ENCODE results near the gene SEMA7A.
A peak's percentile ranks its signal among the peaks of the same experiment; 100 is the strongest.
"Not testable (repeated sequence)": the region's sequence is repeated elsewhere in the genome, so short reads cannot be mapped to it uniquely, and the experiment has no call there.

SEMA7A gene

DNA sequence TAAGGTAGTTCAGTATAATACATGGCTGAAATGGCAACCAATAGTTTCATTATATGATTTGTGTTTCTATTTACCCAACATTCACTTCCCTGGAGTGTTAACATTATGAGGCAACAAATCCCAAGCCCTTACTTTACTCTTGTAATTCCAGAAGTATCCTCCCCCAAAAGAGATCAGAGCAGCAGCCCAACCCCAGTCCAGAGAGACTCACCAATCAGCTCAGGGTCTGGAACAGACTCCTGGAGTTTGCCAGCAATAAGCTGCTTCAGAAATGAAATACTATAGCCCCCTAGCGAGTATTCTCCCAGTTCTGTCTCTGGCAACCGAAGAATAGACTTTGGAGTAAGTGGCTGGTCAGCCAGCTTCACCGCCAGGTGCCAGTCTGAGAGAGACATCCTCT is 24.7 kb upstream of the SEMA7A start:
- Histone ChIP-seq H3K4me3 (IDR thresholded peaks at IDR 0.05; ENCODE audit: insufficient read depth, low read depth, low read length) (no peak overlapping the region), H3K36me3 (ENCODE audit: insufficient read depth) (no peaks in the 10 kb centered on the region), H3K79me2 (ENCODE audit: insufficient read depth, low read depth) (peaks cover 17% of the 10 kb centered on the region; the same call in 1 of the 2 replicates), H2AFZ (ENCODE audit: low read depth) (no peak overlapping the region), H3K4me2 (no peak overlapping the region), H4K20me1 (ENCODE audit: insufficient read depth) (no peaks in the 10 kb centered on the region), H3K4me1 (ENCODE audit: low read depth, poor library complexity, severe bottlenecking) (peaks cover 51% of the 10 kb centered on the region), H3K9ac (no peak overlapping the region), H3K27me3 (ENCODE audit: insufficient read depth, low read depth) (no peaks in the 10 kb centered on the region), H3K27ac (no peak overlapping the region)
- TF ChIP-seq, protein P1, sequence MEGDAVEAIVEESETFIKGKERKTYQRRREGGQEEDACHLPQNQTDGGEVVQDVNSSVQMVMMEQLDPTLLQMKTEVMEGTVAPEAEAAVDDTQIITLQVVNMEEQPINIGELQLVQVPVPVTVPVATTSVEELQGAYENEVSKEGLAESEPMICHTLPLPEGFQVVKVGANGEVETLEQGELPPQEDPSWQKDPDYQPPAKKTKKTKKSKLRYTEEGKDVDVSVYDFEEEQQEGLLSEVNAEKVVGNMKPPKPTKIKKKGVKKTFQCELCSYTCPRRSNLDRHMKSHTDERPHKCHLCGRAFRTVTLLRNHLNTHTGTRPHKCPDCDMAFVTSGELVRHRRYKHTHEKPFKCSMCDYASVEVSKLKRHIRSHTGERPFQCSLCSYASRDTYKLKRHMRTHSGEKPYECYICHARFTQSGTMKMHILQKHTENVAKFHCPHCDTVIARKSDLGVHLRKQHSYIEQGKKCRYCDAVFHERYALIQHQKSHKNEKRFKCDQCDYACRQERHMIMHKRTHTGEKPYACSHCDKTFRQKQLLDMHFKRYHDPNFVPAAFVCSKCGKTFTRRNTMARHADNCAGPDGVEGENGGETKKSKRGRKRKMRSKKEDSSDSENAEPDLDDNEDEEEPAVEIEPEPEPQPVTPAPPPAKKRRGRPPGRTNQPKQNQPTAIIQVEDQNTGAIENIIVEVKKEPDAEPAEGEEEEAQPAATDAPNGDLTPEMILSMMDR (conservative IDR thresholded peaks at IDR 0.05; ENCODE audit: low read depth, low read length): no peak

- not testable (repeated sequence) for H4K20me1 ChIP-seq (ENCODE audit: insufficient read depth); H3K27ac ChIP-seq; H3K4me3 ChIP-seq (IDR thresholded peaks at IDR 0.05; ENCODE audit: insufficient read depth, low read depth, low read length); H2AFZ ChIP-seq (ENCODE audit: low read depth); H3K9ac ChIP-seq; H3K27me3 ChIP-seq (ENCODE audit: insufficient read depth, low read depth); H3K36me3 ChIP-seq (ENCODE audit: insufficient read depth); H3K4me2 ChIP-seq; H3K79me2 ChIP-seq (ENCODE audit: insufficient read depth, low read depth)
- peaks cover 37% of the 10 kb centered on the region for H3K4me1 ChIP-seq (ENCODE audit: low read depth, poor library complexity, severe bottlenecking)
Observed at GRCh38 chr15:74457036-74457435, 23.3 kb upstream of the SEMA7A start.

DNA sequence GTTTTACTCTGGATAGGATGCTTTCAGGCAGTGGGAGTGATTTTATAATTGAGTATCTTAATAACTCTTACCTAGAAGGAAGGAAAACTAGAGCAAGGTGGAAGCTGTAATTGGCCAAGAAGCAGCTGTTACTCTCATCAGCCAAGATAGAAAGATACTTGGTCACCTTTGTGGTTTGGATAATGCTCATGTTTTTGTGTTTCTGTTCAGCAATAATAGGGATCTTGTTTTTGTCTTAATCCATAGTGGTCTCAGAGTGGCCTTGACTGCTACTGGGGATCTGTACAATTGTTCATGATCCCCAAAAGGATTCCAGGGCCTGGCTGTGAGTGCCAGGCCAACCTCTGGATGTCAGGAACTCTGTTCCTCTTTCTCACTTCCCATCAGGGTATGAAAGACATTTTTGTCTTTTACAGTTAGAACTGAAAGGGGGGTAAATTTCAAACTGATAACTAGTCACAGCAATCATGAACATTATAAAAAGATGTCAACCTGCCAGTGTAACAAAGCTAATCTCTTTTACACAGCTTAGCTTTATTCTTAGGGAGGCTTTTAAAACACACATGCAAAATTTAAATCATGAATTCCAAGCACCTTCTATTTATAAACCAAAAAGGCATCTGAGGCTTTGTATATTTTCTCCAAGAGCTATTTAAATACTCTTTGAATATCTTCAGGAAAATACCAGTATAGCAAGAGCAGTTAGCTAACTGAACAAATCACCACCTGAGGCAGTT is 21.2 kb upstream of the SEMA7A start:
- Histone ChIP-seq H3K4me2 (peak overlapping the region; percentile 16; the same call in 1 of the 2 replicates), H4K20me1 (ENCODE audit: insufficient read depth) (no peaks in the 10 kb centered on the region), H3K27ac (no peak overlapping the region), H3K9ac (no peak overlapping the region), H3K4me3 (IDR thresholded peaks at IDR 0.05; ENCODE audit: insufficient read depth, low read depth, low read length) (no peak overlapping the region), H3K79me2 (ENCODE audit: insufficient read depth, low read depth) (no peaks in the 10 kb centered on the region), H2AFZ (ENCODE audit: low read depth) (no peak overlapping the region), H3K27me3 (ENCODE audit: insufficient read depth, low read depth) (no peaks in the 10 kb centered on the region), H3K36me3 (ENCODE audit: insufficient read depth) (no peaks in the 10 kb centered on the region), H3K4me1 (ENCODE audit: low read depth, poor library complexity, severe bottlenecking) (peaks cover 26% of the 10 kb centered on the region)
- TF ChIP-seq, protein P1 (conservative IDR thresholded peaks at IDR 0.05; ENCODE audit: low read depth, low read length): no peak

DNA sequence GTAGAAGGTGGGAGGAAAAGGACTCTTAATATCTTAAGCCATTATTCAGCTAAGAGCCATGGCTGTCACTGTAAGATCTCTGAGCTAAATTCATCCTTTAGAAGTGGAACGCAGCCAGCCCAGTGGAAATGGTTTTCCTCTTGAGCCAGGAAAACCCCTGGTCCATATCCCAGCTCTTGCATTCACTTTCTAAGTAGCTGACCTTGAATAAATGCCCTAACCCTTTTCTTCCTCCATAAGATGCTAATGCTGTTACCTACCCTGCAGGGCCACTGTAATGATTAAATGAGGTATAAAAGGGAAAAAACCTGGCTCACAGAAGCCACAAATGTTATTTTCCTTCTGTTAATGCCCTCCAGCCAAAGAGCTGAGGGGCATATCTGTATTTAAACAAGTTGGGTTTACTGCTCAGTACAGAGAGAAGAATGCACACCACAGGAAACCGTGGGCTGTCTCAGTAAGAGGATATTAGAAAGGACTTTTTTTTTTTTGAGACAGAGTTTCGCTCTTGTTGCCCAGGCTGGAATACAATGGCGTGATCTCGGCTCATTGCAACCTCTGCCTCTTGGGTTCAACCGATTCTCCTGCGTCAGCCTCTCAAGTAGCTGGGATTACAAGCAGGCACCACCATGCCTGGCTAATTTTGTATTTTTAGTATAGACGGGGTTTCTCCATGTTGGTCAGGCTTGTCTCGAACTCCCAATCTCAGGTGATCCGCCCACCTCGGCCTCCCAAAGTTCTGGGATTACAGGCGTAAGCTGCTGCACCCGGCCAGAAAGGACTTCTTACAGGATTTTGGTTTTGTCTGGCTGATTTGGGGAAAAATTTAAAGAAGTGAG is 20.4 kb upstream of the SEMA7A start:
- no peaks in the 10 kb centered on the region for H4K20me1 ChIP-seq (ENCODE audit: insufficient read depth)
- no peak overlapping the region for H3K27ac ChIP-seq
- TF ChIP-seq, protein P1 (conservative IDR thresholded peaks at IDR 0.05; ENCODE audit: low read depth, low read length): no peak
- no peak overlapping the region for H2AFZ ChIP-seq (ENCODE audit: low read depth)
- no peak overlapping the region for H3K4me3 ChIP-seq (IDR thresholded peaks at IDR 0.05; ENCODE audit: insufficient read depth, low read depth, low read length)
- no peaks in the 10 kb centered on the region for H3K79me2 ChIP-seq (ENCODE audit: insufficient read depth, low read depth)
- H3K27me3 ChIP-seq (ENCODE audit: insufficient read depth, low read depth): no peaks in the 10 kb centered on the region
- no peak overlapping the region for H3K9ac ChIP-seq
- peak overlapping the region; percentile 16; the same call in 1 of the 2 replicates for H3K4me2 ChIP-seq
- no peaks in the 10 kb centered on the region for H3K36me3 ChIP-seq (ENCODE audit: insufficient read depth)
- H3K4me1 ChIP-seq (ENCODE audit: low read depth, poor library complexity, severe bottlenecking): peaks cover 22% of the 10 kb centered on the region
